ENCODE measurements around the gene SCARB1. TPM values are rescaled to one million over a fixed set of nuclear protein-coding genes. Genes with fewer than 3 reads are reported as not detected.

The SCARB1 gene
- polyA plus RNA-seq, 1 experiment: 10.3 TPM

GRCh38 chr12:124808272-124808671, 55.4 kb downstream of the SCARB1 start:
- H3K4me3 ChIP-seq (ENCODE audit: low read depth, low read length): no peak overlapping the region
- H3K27ac ChIP-seq (ENCODE audit: low read depth, low read length): no peak overlapping the region
- ChIA-PET POLR2A (no interaction called here), CTCF (no interaction called here)
- peaks cover 4% of the 10 kb centered on the region; the same call in 1 of the 2 replicates for H3K9me3 ChIP-seq (ENCODE audit: control insufficient read depth, insufficient read depth, low read length)
- TF ChIP-seq, protein P1, sequence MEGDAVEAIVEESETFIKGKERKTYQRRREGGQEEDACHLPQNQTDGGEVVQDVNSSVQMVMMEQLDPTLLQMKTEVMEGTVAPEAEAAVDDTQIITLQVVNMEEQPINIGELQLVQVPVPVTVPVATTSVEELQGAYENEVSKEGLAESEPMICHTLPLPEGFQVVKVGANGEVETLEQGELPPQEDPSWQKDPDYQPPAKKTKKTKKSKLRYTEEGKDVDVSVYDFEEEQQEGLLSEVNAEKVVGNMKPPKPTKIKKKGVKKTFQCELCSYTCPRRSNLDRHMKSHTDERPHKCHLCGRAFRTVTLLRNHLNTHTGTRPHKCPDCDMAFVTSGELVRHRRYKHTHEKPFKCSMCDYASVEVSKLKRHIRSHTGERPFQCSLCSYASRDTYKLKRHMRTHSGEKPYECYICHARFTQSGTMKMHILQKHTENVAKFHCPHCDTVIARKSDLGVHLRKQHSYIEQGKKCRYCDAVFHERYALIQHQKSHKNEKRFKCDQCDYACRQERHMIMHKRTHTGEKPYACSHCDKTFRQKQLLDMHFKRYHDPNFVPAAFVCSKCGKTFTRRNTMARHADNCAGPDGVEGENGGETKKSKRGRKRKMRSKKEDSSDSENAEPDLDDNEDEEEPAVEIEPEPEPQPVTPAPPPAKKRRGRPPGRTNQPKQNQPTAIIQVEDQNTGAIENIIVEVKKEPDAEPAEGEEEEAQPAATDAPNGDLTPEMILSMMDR (IDR thresholded peaks at IDR 0.05; ENCODE audit: low read depth, low read length): no peak
- H3K27me3 ChIP-seq (ENCODE audit: control insufficient read depth, insufficient read depth, low read length): no peaks in the 10 kb centered on the region
- no peak for DNase-seq (ENCODE audit: low read depth, low spot score)

GRCh38 chr12:124805876-124806668, 57.6 kb downstream of the SCARB1 start:
- DNase-seq (ENCODE audit: low read depth, low spot score): no peak
- CTCF ChIA-PET: no interaction called here
- TF ChIP-seq, protein P1 (IDR thresholded peaks at IDR 0.05; ENCODE audit: low read depth, low read length): no peak
- POLR2A ChIA-PET: no interaction called here
- H3K27me3 ChIP-seq (ENCODE audit: control insufficient read depth, insufficient read depth, low read length): no peaks in the 10 kb centered on the region
- H3K27ac ChIP-seq (ENCODE audit: low read depth, low read length): no peak overlapping the region
- peaks cover 4% of the 10 kb centered on the region; the same call in 1 of the 2 replicates for H3K9me3 ChIP-seq (ENCODE audit: control insufficient read depth, insufficient read depth, low read length)
- no peak overlapping the region for H3K4me3 ChIP-seq (ENCODE audit: low read depth, low read length)

GRCh38 chr12:124805050-124805449, 58.6 kb downstream of the SCARB1 start:
- H3K4me3 ChIP-seq (ENCODE audit: low read depth, low read length): no peak overlapping the region
- no peak overlapping the region for H3K27ac ChIP-seq (ENCODE audit: low read depth, low read length)
- POLR2A ChIA-PET: interaction anchor here (0.6 kb wide), 1 partner anchor 135 kb away, joined by 3 read pairs; no protein-coding TSS in a partner anchor
- H3K9me3 ChIP-seq (ENCODE audit: control insufficient read depth, insufficient read depth, low read length): peaks cover 4% of the 10 kb centered on the region; the same call in 1 of the 2 replicates
- TF ChIP-seq, protein P1 (IDR thresholded peaks at IDR 0.05; ENCODE audit: low read depth, low read length): no peak
- CTCF ChIA-PET: no interaction called here
- H3K27me3 ChIP-seq (ENCODE audit: control insufficient read depth, insufficient read depth, low read length): no peaks in the 10 kb centered on the region
- no peak for DNase-seq (ENCODE audit: low read depth, low spot score)

GRCh38 chr12:124804011-124804621, 59.5 kb downstream of the SCARB1 start:
- Histone ChIP-seq H3K4me3 (ENCODE audit: low read depth, low read length) (no peak overlapping the region), H3K9me3 (ENCODE audit: control insufficient read depth, insufficient read depth, low read length) (peaks cover 4% of the 10 kb centered on the region; the same call in 1 of the 2 replicates), H3K27ac (ENCODE audit: low read depth, low read length) (no peak overlapping the region), H3K27me3 (ENCODE audit: control insufficient read depth, insufficient read depth, low read length) (no peaks in the 10 kb centered on the region)
- DNase-seq (ENCODE audit: low read depth, low spot score): no peak
- TF ChIP-seq, protein P1 (IDR thresholded peaks at IDR 0.05; ENCODE audit: low read depth, low read length): no peak
- ChIA-PET CTCF (interaction anchor here (1.1 kb wide), 1 partner anchor 136 kb away, joined by 3 read pairs; no protein-coding TSS in a partner anchor), POLR2A (no interaction called here)

DNA sequence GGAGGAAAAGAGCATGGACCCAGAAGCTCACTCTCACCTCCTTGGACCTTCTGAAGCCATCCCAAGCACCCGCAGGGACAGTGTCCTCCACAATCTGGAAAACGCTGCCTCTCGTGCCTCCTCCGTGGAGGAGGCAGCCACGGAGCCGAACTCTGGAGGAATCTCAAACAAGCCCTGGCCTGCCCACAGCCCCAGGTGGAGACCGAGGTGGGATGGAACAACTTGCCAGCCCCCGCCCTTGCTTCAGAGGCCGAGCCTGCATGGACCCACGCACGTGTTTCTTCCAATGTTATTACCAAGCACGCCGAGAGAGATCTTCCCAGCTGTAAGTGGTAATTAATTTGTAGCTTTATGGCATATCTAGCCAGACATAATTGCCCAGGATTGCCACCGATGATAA, 61.3 kb downstream of the SCARB1 start:
- H3K4me3 ChIP-seq (ENCODE audit: low read depth, low read length): no peak overlapping the region
- ChIA-PET CTCF (no interaction called here), POLR2A (no interaction called here)
- no peaks in the 10 kb centered on the region for H3K27me3 ChIP-seq (ENCODE audit: control insufficient read depth, insufficient read depth, low read length)
- H3K27ac ChIP-seq (ENCODE audit: low read depth, low read length): no peak overlapping the region
- no peak for DNase-seq (ENCODE audit: low read depth, low spot score)
- TF ChIP-seq, protein P1 (IDR thresholded peaks at IDR 0.05; ENCODE audit: low read depth, low read length): no peak
- peaks cover 4% of the 10 kb centered on the region; the same call in 1 of the 2 replicates for H3K9me3 ChIP-seq (ENCODE audit: control insufficient read depth, insufficient read depth, low read length)

Data from AG04450 (cell line).